ENCODE measurements around the gene CLPTM1L. TPM values are rescaled to one million over a fixed set of nuclear protein-coding genes. Genes with fewer than 3 reads are reported as not detected.

CLPTM1L gene
- total RNA-seq, 2 experiments from 2014 or later: 47.2 to 47.4 TPM

- intact Hi-C loops (cut with DNase I, micrococcal nuclease): no loop called here
- no peak overlapping the region for H3K4me3 Mint-ChIP-seq
These were observed 71.2 kb downstream of the CLPTM1L start for GRCh38 chr5:1273745-1274144.

GRCh38 chr5:1272201-1272600, 72.7 kb downstream of the CLPTM1L start:
- Histone ChIP-seq H3K4me1 (ENCODE audit: insufficient read depth, low read length) (peaks cover 12% of the 10 kb centered on the region), H3K27me3 (ENCODE audit: control insufficient read depth in 1 of 2, insufficient read depth in 2 of 2, low read length in 2 of 2) (no peaks in the 10 kb centered on the region), H3K9me3 (ENCODE audit: control insufficient read depth in 1 of 2, insufficient read depth in 1 of 2, low read length in 2 of 2) (no peaks in the 10 kb centered on the region), H3K27ac (ENCODE audit: low read depth in 1 of 2, low read length in 2 of 2) (no peak overlapping the region), H3K4me3 (ENCODE audit: low read length) (no peak overlapping the region), H3K36me3 (ENCODE audit: insufficient read depth, low read length) (no peaks in the 10 kb centered on the region)
- TF ChIP-seq, protein P1, sequence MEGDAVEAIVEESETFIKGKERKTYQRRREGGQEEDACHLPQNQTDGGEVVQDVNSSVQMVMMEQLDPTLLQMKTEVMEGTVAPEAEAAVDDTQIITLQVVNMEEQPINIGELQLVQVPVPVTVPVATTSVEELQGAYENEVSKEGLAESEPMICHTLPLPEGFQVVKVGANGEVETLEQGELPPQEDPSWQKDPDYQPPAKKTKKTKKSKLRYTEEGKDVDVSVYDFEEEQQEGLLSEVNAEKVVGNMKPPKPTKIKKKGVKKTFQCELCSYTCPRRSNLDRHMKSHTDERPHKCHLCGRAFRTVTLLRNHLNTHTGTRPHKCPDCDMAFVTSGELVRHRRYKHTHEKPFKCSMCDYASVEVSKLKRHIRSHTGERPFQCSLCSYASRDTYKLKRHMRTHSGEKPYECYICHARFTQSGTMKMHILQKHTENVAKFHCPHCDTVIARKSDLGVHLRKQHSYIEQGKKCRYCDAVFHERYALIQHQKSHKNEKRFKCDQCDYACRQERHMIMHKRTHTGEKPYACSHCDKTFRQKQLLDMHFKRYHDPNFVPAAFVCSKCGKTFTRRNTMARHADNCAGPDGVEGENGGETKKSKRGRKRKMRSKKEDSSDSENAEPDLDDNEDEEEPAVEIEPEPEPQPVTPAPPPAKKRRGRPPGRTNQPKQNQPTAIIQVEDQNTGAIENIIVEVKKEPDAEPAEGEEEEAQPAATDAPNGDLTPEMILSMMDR (IDR thresholded peaks at IDR 0.05): no peak
- Mint-ChIP-seq H3K9me3 (no peaks in the 10 kb centered on the region), H3K27ac (no peak overlapping the region), H3K4me1 (ENCODE audit: low read depth) (peaks cover 11% of the 10 kb centered on the region), H3K4me3 (no peak overlapping the region), H3K27me3 (no peaks in the 10 kb centered on the region), H3K36me3 (ENCODE audit: low read depth) (no peaks in the 10 kb centered on the region)
- intact Hi-C loops (cut with DNase I, micrococcal nuclease): no loop called here
- ChIA-PET POLR2A (no interaction called here), CTCF (no interaction called here)
- no peak for ATAC-seq (ENCODE audit: poor library complexity)
- no peak for DNase-seq

More at GRCh38 chr5:1273745-1274144, 71.2 kb downstream of the CLPTM1L start:
- ATAC-seq (ENCODE audit: poor library complexity) (no peak), DNase-seq (no peak)
- POLR2A ChIA-PET: no interaction called here
- peaks cover 4% of the 10 kb centered on the region for H3K4me1 ChIP-seq (ENCODE audit: insufficient read depth, low read length)
- no peaks in the 10 kb centered on the region for H3K27me3 Mint-ChIP-seq
- no peaks in the 10 kb centered on the region for H3K9me3 Mint-ChIP-seq
- H3K36me3 ChIP-seq (ENCODE audit: insufficient read depth, low read length): no peaks in the 10 kb centered on the region
- no peak overlapping the region for H3K27ac Mint-ChIP-seq
- no peaks in the 10 kb centered on the region for H3K36me3 Mint-ChIP-seq (ENCODE audit: low read depth)
- H3K27me3 ChIP-seq (ENCODE audit: control insufficient read depth in 1 of 2, insufficient read depth in 2 of 2, low read length in 2 of 2): no peaks in the 10 kb centered on the region
- TF ChIP-seq, protein P1 (IDR thresholded peaks at IDR 0.05): no peak
- H3K4me1 Mint-ChIP-seq (ENCODE audit: low read depth): peaks cover 4% of the 10 kb centered on the region
- CTCF ChIA-PET: no interaction called here
- no peak overlapping the region for H3K4me3 ChIP-seq (ENCODE audit: low read length)
- no peak overlapping the region for H3K27ac ChIP-seq (ENCODE audit: low read depth in 1 of 2, low read length in 2 of 2)
- peaks cover 0 to 10% of the 10 kb centered on the region in 2 experiments for H3K9me3 ChIP-seq (ENCODE audit: control insufficient read depth in 1 of 2, insufficient read depth in 1 of 2, low read length in 2 of 2)

- Histone ChIP-seq H3K4me1 (ENCODE audit: insufficient read depth, low read length) (peaks cover 12% of the 10 kb centered on the region), H3K36me3 (ENCODE audit: insufficient read depth, low read length) (no peaks in the 10 kb centered on the region), H3K4me3 (ENCODE audit: low read length) (no peak overlapping the region), H3K27ac (ENCODE audit: low read depth in 1 of 2, low read length in 2 of 2) (no peak overlapping the region), H3K9me3 (ENCODE audit: control insufficient read depth in 1 of 2, insufficient read depth in 1 of 2, low read length in 2 of 2) (no peaks in the 10 kb centered on the region), H3K27me3 (ENCODE audit: control insufficient read depth in 1 of 2, insufficient read depth in 2 of 2, low read length in 2 of 2) (no peaks in the 10 kb centered on the region)
- intact Hi-C loops (cut with DNase I, micrococcal nuclease): no loop called here
- CTCF ChIA-PET: no interaction called here
- POLR2A ChIA-PET: no interaction called here
- Mint-ChIP-seq H3K36me3 (ENCODE audit: low read depth) (no peaks in the 10 kb centered on the region), H3K9me3 (no peaks in the 10 kb centered on the region), H3K27ac (no peak overlapping the region), H3K4me1 (ENCODE audit: low read depth) (peaks cover 11% of the 10 kb centered on the region), H3K27me3 (no peaks in the 10 kb centered on the region), H3K4me3 (no peak overlapping the region)
- ATAC-seq (ENCODE audit: poor library complexity): no peak
- TF ChIP-seq, protein P1 (IDR thresholded peaks at IDR 0.05): no peak
- no peak for DNase-seq
These were observed 73.7 kb downstream of the CLPTM1L start for GRCh38 chr5:1270933-1271914.
